Fibroblast of mammary gland (primary cell): Measurements from ENCODE around the gene RGS14.
"Not testable (repeated sequence)": the region's sequence is repeated elsewhere in the genome, so short reads cannot be mapped to it uniquely, and the experiment has no call there.

Experiments used
- DNase-seq: peaks from one replicate; pipeline ENCODE4 v3.0.0-alpha.2; 2010; ENCODE audit warnings: low read depth
- H3K4me3 ChIP-seq: 2 replicates; pipeline ENCODE4 v1.5.1; 2011; ENCODE audit warnings: low read depth, mild to moderate bottlenecking, low read length, moderate library complexity; ENCODE audit not compliant: control insufficient read depth
- CTCF ChIP-seq: conservative IDR thresholded peaks from 2 replicates; pipeline ENCODE4 v1.5.1; 2011; ENCODE audit warnings: low read depth, low read length, inconsistent platforms; ENCODE audit not compliant: control insufficient read depth, insufficient read depth

The RGS14 gene

DNA sequence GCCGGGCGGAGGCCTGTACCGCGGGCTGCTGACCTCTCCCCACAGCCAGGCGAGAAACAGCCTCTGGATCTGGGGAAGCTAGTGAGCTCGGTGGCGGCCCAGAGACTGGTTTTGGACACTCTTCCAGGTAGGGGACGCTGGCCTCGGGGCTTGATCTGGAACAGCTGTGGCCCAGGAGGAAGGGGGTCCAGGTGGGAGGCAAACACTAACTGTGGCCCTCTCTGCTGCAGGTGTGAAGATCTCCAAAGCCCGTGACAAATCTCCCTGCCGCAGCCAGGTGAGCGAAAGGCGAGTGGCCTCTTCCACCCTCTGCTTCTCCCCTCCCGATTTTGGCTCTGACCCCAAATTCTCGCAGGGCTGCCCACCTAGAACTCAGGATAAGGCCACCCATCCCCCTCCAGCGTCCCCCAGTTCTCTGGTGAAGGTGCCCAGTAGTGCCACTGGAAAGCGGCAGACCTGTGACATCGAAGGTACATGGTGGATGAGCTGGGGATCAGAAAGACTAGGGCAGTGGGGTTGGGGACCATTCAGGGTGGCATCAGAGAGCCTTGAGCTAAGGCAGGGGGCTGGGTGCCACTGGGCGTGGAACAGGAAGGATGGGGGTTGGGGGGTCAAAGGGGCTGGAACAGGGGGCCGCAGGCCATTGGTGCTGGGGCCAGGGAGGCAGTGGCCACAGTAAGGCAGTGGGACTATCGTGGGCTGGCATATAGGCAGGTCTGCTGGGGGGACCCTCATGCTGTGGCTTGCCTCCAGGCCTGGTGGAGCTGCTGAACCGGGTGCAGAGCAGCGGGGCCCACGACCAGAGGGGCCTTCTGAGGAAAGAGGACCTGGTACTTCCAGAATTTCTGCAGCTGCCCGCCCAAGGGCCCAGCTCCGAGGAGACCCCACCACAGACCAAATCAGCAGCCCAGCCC lies 13.7 kb downstream of the RGS14 start:
- TF ChIP-seq CTCF: no peak
- no peak for DNase-seq
- H3K4me3 ChIP-seq: no peak overlapping the region

- no peak for TF ChIP-seq CTCF
- H3K4me3 ChIP-seq: no peak overlapping the region
- DNase-seq: no peak
These were observed 14.5 kb downstream of the RGS14 start for GRCh38 chr5:177372034-177372896.

DNA sequence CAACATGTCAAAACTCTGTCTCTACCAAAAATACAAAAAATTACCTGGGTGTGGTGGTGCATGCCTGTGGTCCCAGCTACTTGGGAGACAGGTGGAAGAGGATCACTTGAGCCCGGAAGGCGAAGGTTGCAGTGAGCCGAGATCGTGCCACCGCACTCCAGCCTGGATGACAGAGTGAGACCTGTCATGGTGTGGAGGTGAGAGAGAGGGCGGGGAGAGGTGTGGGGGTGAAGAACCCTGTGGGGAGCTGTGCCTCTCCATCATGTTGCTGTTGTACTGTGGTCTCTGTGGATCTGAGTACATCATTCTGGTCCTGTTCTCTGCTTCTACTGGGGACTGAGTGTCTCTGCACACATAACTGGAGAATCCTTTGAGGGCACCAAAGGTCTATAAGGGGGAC lies 15.2 kb downstream of the RGS14 start:
- no peak overlapping the region for H3K4me3 ChIP-seq
- DNase-seq: no peak
- no peak for TF ChIP-seq CTCF

GRCh38 chr5:177373806-177374205 lies 16.1 kb downstream of the RGS14 start:
- TF ChIP-seq CTCF: no peak
- no peak overlapping the region for H3K4me3 ChIP-seq
- DNase-seq: no peak

- H3K4me3 ChIP-seq: no peak overlapping the region
- DNase-seq: no peak
- TF ChIP-seq CTCF: no peak
These were observed 16.5 kb downstream of the RGS14 start for GRCh38 chr5:177374211-177374610.

DNA sequence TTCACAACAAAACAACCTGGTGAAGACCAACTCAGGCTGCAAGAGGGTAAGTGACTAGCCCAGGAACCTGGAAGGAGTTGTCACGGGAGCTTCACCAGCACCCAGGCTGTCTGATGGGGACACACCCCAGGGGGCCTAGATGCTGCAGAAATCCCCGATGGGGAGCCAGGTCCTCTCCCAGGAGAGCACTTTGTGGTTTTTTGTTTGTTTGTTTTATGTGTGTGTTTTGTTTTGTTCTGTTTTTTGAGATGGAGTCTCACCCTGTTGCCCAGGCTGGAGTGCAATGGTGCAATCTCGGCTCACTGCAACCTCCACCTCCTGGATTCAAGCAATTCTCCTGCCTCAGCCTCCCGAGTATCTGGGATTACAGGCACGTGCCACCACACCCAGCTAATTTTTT lies 17.8 kb downstream of the RGS14 start:
- H3K4me3 ChIP-seq, DNase-seq: not testable (repeated sequence)

GRCh38 chr5:177376107-177376506 lies 18.4 kb downstream of the RGS14 start:
- no peak overlapping the region for H3K4me3 ChIP-seq
- no peak for TF ChIP-seq CTCF
- DNase-seq: no peak
